GM13977 (cell line): ENCODE data around the gene TMEM232.
"Not testable (repeated sequence)": the region's sequence is repeated elsewhere in the genome, so short reads cannot be mapped to it uniquely, and the experiment has no call there.

Source experiments
- DNase-seq: peaks from one replicate; pipeline ENCODE4 v3.0.0; 2012; ENCODE audit warnings: low spot score
- in situ Hi-C: fragments of 300-500 bp; cut with MboI; formaldehyde crosslinking; loops from one replicate; pipeline ENCODE4 v1.12.0; 2022; ENCODE audit warnings: low sequenced_read_pairs, low pct_unique_long_range_greater_than_20kb, mixed read lengths, inconsistent platforms; ENCODE audit not compliant: unreplicated experiment
- TF ChIP-seq, protein P1 (sequence below): IDR thresholded peaks from 2 replicates; pipeline ENCODE4 v1.5.1; 2012; ENCODE audit warnings: mild to moderate bottlenecking, control low read depth; ENCODE audit not compliant: insufficient read depth; ENCODE audit errors: extremely low read depth, missing control alignments

Gene TMEM232

DNA sequence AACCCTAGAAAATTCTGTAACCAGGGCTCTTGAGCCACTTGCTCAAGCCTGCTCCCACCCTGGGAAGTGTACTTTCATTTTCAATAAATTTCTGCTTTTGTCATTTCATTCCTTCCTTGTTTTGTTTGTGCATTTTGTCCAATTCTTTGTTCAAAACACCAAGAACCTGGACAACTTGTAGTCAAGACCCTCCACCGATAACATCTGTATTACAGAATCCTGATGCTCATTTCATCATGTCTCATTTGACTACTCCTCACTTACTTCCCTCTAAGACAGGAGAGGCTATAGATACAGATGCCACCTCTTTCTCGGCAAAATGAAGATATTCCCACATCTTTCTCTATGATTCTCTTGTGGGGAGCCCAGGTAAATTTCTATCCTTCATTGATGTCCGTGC is 183.5 kb downstream of the TMEM232 start:
- no peak for DNase-seq
- in situ Hi-C loops = no loop called here
- TF ChIP-seq, protein P1, sequence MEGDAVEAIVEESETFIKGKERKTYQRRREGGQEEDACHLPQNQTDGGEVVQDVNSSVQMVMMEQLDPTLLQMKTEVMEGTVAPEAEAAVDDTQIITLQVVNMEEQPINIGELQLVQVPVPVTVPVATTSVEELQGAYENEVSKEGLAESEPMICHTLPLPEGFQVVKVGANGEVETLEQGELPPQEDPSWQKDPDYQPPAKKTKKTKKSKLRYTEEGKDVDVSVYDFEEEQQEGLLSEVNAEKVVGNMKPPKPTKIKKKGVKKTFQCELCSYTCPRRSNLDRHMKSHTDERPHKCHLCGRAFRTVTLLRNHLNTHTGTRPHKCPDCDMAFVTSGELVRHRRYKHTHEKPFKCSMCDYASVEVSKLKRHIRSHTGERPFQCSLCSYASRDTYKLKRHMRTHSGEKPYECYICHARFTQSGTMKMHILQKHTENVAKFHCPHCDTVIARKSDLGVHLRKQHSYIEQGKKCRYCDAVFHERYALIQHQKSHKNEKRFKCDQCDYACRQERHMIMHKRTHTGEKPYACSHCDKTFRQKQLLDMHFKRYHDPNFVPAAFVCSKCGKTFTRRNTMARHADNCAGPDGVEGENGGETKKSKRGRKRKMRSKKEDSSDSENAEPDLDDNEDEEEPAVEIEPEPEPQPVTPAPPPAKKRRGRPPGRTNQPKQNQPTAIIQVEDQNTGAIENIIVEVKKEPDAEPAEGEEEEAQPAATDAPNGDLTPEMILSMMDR = no peak

- TF ChIP-seq, protein P1 = no peak
- in situ Hi-C loops = no loop called here
- no peak for DNase-seq
Measured at GRCh38 chr5:110536120-110537115, 190.1 kb downstream of the TMEM232 start.

- in situ Hi-C loops, DNase-seq: not testable (repeated sequence)
Measured at GRCh38 chr5:110535146-110535545, 191.3 kb downstream of the TMEM232 start.

DNA sequence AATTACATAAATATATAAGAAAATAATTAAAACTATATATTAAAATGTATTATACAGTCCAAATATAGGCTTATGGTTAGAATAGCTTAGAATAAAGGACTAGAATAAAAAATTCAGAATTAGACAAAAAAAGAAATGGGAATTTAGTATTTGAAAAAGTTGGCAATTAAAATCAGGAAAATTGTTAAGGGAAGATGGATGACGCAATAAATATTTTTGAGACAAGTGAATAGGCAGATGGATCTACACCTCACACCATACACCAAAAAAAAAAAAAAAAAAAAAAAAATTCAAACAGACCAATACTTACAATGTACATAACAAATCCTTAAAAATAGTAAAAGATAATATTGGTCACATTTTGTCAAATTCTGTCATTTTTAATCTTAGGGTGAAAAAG is 200.7 kb downstream of the TMEM232 start:
- in situ Hi-C loops = no loop called here
- TF ChIP-seq, protein P1 = no peak
- DNase-seq = no peak

GRCh38 chr5:110517396-110517795 is 209.1 kb downstream of the TMEM232 start:
- in situ Hi-C loops = no loop called here

GRCh38 chr5:110514030-110514429 is 212.4 kb downstream of the TMEM232 start:
- in situ Hi-C loops = no loop called here
- DNase-seq = no peak
- TF ChIP-seq, protein P1 = no peak

More at GRCh38 chr5:110517396-110517795, 209.1 kb downstream of the TMEM232 start:
- no peak for DNase-seq
- TF ChIP-seq, protein P1 = no peak

GRCh38 chr5:110512266-110512665 is 214.2 kb downstream of the TMEM232 start:
- in situ Hi-C loops = no loop called here
- TF ChIP-seq, protein P1 = no peak
- no peak for DNase-seq
